HG02884 (cell line): ENCODE data around the gene PIGR.
"Not testable (repeated sequence)": the region's sequence is repeated elsewhere in the genome, so short reads cannot be mapped to it uniquely, and the experiment has no call there.

Experiments used
- ATAC-seq: cut with Tn5 transposase; IDR thresholded peaks from one replicate; pipeline ENCODE4 v1.9.1; 2021; ENCODE audit warnings: mild to moderate bottlenecking, moderate library complexity; ENCODE audit not compliant: unreplicated experiment

Gene PIGR

DNA sequence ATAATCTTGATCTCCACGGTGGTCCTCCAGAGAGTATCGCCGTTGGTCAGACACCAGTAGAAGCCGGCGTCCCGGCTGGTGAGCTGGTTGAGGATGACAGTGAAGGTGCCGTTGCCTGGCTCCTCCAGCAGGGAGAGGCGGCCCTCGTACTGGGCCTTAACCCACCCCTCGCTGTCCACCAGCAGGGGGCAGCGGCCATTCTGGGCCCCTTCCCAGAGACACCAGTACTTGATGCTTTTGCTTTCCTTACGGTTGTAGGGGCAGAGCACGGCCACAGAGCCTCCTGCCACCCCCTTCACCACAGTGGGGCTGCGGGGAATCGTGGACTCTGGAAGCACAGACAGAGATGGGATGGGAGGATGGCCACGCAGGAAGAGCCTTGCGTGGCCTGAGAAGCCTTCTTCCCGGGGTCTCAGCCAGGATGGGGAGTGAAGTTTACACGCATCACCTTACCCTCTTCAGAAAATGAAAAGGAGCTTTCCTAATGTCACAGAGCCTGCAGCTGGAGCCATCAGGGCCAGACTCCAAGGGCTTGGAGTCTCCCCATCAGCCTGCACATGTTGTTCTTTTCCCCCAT is 10.7 kb downstream of the PIGR start:
- no peak for ATAC-seq

DNA sequence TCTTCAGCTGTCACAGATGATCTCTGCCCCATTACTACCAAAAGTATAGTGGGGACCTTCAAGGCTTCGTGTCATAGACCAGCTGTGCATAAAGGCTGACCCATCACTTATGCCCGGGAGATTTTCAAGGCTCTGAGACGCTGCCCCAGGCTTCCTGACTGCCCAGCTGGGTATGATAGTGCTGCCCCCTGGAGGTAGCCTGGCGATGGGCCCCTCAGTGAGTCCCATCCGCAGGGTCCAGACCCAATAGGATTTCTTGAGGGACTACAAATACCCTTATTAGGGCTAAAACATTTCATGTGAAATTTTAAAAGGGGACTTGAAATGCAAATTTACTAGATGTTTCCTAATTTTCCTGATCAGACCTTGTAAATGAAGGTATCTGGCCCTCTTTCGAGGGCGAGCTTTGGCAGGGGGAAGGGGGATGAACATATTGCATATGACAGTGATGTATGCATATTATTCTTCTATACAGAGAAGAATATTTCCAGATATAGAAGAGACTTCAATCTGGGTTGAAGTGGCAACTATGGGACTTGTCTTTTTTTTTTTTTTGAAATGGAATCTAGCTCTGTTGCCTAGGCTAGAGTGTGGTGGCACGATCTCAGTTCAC is 12.8 kb downstream of the PIGR start:
- ATAC-seq, result no peak

DNA sequence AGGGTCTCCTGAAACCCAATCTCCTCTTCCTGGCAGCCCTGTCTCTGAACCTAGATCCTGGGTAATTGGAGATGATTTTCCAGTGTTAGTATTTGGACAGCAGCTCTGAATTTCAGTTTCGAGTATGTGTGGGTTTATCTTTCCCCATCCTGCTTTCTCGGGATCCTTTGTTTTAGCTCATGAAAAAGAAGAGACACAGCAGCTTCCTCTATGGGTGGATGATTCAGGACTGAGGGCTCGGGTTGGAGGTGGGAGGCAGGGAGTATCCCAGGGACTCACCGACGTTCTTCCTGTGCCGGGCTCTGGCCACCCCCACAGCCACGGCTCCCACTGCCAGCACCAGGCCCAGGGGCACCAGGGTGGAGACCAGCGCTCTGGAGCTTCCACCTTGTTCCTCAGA is 14.1 kb downstream of the PIGR start:
- no peak for ATAC-seq

GRCh38 chr1:206931709-206932108 is 14.6 kb downstream of the PIGR start:
- ATAC-seq, result no peak

DNA sequence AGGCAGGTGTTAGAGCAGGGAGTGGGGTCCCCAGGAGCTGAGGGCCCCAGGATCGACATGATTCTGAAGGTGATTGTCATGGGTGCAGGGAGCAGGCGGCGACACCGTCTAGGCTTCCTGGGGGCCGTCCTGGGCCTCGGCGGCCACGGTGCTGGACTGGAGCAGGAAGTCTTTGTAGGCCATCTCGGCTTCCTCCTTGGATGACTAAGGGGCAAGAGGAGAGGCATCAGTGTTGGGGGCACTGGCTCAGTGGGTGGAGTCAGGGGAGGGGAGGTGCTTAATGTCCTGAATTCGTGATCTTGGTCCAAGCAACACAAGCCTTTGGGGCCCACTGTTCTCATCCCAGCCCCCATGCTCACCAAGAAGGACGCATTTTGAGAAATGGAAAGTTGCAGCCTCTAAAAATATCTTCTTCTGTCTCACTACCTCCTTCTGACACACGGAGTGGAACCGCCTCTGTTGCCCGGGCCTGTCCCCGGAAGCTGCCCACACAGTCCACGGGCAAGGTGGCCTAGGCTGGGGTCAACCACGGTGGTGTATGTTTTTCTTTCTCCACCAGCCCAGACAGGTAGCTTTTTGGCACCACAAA is 16.0 kb downstream of the PIGR start:
- ATAC-seq, result peak; percentile 68

GRCh38 chr1:206929524-206929923 is 16.7 kb downstream of the PIGR start:
- ATAC-seq, result no peak

GRCh38 chr1:206926286-206926685 is 20.0 kb downstream of the PIGR start:
- no peak for ATAC-seq

DNA sequence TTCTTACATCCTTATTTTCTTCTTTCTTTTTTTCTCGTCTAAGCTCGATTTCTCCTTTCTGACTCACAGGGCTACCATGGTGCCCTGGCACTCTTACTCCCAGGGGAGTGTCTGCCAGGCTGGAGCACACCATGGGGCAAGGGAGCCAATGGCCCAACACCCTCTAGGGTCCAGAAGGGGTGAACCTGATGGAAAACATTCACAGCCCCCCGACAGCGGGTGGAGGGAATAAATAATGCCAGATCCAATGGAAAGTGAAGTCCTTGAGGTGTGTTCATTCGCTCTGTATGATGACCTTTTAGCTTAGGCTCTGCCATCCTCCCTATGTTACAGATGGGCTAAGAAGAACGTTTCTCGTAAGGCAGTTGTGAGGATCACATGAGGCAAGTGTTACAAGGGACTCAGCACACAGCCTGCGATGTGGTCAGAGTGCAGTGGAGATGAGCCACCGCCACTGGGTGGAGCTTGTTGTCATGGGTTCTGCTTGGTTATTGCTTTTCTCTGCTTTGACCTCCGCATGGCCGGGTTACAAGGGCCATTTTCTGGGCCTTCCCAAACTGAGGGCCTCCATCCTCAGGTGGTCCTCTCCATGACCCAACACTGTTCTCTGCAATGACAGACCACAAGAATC is 21.0 kb downstream of the PIGR start:
- ATAC-seq, result peak; percentile 35

- peak; percentile 27 for ATAC-seq
Observed at GRCh38 chr1:206924592-206925105, 21.6 kb downstream of the PIGR start.

DNA sequence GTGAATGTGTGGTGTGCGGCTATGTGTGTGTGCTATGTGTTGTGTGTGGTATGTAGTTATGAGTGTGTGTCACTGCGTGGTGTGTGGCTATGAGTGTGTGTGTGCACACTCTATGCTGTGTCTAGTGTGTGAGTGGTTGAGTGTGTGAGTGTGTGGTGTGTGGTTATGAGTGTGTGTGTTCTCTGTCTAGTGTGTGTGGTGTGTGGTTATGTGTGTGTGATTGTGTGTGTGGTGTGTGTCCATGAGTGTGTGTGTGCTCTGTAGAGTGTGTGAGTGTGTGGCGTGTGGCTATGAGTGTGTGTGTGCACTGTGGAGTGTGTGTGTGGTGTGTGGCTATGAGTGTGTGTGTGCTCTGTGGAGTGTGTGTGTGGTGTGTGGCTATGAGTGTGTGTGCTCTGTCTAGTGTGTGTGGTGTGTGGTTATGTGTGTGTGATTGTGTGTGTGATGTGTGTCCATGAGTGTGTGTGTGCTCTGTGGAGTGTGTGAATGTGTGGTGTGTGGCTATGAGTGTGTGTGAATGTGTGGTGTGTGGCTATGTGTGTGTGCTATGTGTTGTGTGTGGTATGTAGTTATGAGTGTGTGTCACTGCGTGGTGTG is 22.2 kb downstream of the PIGR start:
- ATAC-seq, result not testable (repeated sequence)

DNA sequence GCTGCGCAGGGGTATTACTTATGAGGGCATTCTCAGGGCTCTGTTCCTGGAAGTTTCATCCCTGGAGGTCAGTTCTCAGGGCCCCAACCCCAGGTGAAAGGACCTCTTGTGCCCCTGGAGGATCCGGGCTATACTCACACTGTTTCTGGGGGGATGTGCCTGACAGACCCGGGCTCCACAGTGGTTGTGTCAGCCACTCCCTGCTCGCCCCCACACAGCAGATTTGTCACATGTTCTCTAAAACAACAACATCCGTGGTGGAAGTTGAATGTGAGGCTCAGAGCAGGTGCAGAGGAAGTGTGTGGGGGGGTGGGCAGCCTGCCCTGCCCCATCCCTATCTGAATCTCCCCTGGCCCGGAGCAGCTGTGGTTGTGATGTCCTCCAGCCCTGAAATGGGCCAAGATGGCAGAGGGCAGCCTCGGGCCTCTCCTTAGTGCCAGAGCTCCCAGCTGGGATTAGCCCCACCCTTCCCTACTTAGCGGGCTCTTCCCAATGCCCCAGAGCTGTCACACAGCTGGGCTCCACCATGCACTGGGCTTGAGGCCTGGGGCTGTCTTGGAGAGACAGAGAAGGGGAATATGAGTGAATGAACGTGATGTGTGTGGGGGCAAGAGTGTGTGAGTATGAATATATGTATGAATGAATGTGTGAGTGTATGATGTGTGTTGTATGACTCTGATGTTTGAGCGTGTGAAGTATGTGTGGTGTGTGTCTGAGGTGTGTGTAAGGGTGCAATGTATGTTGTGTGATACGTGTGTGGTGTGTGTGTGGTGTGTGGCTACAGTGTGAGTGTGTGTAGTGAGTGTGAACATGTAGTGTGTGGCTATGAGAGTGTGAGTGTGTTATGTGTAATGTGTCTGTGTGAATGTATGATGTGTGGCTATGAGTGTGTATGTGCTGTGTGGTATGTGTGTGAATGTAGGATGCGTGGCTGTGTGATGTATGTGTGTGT is 23.0 kb downstream of the PIGR start:
- ATAC-seq, result peak; percentile 46

GRCh38 chr1:206922524-206922923 is 23.7 kb downstream of the PIGR start:
- ATAC-seq, result no peak

DNA sequence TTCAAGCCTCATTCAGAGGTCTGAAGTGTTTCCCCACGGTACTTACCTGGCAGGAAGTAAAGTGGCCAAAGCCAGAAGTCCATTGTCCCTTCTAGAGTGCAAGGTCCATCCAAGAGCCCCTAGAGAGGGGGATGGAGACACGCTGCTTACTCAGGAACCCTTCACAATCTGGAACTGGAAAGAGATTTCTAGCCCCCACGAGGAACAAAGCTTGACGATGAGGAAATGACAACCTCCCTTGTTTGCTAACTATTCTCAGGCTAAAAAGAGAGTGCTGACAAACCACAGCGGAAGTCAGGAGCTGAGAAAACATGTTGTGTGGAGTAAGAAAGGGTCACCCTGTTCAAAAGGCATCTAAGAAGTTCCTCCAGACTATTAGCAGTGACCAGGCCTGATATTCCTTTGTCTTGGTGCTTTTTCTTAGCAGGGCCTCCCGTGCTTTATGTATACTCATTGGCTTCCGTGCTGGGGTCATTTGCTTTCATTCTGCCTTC is 24.4 kb downstream of the PIGR start, which contains the start of gene FCMR:
FCMR (minus strand) TSS at position 170 of the 494 bp plus-strand sequence; CDS start at position 83, 87 bp downstream.
- ATAC-seq, result no peak

DNA sequence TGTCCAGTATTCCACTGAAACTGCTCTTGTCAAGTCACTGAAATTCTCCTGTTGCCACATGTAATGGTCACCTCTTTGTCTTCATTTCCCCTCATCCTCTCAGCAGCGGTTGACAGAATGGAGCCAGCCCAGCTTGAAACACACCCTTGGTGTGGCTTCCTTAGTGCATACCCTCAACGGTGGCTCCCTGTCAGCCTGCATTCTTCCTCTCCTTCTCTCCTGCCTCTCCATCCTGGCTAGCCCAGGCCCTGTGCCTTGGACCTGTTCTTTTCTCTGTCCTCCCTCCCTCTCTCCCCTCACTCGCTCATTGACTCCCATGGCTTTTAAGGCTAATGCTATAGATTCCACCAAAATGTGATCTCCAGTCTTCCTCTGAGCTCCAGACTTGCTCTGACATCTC is 28.2 kb downstream of the PIGR start:
- no peak for ATAC-seq

DNA sequence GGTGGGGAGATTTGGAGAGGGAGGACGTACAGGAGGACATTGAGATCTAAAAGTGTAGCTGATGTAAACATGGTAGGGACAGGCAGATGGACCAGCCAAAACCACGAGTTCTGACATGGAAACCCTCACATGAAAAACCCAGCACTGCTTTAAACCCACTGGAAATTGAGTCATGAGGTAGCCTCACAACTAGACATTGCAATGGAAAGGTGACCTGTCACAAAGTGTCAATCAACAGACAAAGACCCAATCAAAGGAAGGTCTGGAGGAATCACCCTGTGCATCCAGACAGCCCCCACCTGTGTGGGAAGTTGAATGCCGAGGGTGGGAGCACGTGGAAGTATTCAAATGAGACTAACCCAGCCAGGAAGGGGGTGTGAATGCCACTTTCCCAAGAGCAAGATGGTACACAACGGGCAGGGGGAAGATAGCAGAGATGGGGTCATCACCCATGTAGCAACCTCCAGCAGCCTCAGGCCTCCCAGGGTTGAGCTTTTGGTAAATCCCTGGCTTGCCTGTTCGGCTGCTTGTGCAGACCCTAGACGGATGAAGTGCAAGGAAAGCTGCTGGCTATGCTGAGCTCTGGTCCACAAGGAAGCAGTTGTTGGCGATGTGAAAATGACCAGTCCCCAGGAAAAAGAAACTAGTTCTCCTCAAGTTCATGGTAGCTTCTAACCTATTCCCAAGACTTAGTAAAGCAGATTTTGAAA is 30.1 kb downstream of the PIGR start:
- no peak for ATAC-seq

DNA sequence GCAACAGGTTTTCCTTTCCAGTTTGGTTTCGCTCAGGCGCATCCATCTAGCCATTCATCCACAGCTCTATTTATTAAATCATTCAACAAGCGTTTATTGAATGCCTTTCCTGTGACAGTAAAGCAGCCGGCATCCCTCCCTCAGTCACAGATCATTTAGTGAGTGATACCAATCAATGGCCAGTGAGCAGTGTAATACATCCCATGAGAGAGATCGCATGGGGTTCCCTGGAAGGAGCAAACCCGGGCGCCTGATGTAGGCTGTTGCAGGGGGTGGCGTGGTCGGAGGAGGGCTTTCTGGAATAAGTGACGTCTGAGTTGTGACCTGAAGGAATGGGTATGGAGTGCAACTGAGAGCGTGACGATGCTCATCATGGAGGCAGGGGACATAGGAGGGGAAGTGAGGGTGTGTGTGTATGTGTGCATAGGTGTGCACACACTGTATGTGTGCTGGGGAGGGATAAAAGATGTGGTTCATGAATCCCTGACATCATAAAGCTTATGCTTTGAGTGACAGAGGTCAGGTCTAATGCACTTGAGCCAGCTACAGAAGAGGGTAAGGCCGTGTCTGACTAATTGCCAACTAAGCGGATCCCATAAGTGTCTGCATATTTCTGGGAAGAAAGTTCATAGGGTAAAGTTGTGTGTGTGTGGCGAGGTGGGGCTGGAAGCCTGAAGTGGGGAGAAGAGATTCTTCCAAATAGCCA is 31.1 kb downstream of the PIGR start:
- ATAC-seq, result no peak

- ATAC-seq, result no peak
Observed at GRCh38 chr1:206913766-206914537, 32.3 kb downstream of the PIGR start.

GRCh38 chr1:206912445-206913095 is 33.7 kb downstream of the PIGR start:
- no peak for ATAC-seq
